ENCODE data around the gene NEK11. TPM values are rescaled to one million over a fixed set of nuclear protein-coding genes. Genes with fewer than 3 reads are reported as not detected.

NEK11 gene
- total RNA-seq, 4 donors from 2014 or later, result 2.3 to 25.2 (median 8.4) TPM

- Histone ChIP-seq H3K27me3 (no peaks in the 10 kb centered on the region), H3K4me1 (no peaks in the 10 kb centered on the region), H3K36me3 (no peaks in the 10 kb centered on the region), H3K4me3 (no peak overlapping the region), H3K27ac (no peak overlapping the region), H3K9me3 (no peaks in the 10 kb centered on the region)
- intact Hi-C loops (cut with DNase I; ENCODE audit: low total_unique reads), result no loop called here
- DNase-seq, result no peak
- TF ChIP-seq CTCF (IDR thresholded peaks at IDR 0.05) (no peak), POLR2A (IDR thresholded peaks at IDR 0.05) (no peak)
Measured at GRCh38 chr3:131233900-131234668, 207.4 kb downstream of the NEK11 start.

GRCh38 chr3:131236421-131236820 is 209.7 kb downstream of the NEK11 start:
- TF ChIP-seq CTCF (IDR thresholded peaks at IDR 0.05) (no peak), POLR2A (IDR thresholded peaks at IDR 0.05) (no peak)
- H3K9me3 ChIP-seq, result no peaks in the 10 kb centered on the region
- H3K4me1 ChIP-seq, result no peaks in the 10 kb centered on the region
- no peaks in the 10 kb centered on the region for H3K27me3 ChIP-seq
- no peak for DNase-seq
- no peaks in the 10 kb centered on the region for H3K36me3 ChIP-seq
- H3K27ac ChIP-seq, result no peak overlapping the region
- intact Hi-C loops (cut with DNase I; ENCODE audit: low total_unique reads), result no loop called here
- H3K4me3 ChIP-seq, result no peak overlapping the region

GRCh38 chr3:131238496-131238895 is 211.8 kb downstream of the NEK11 start:
- intact Hi-C loops (cut with DNase I; ENCODE audit: low total_unique reads), result no loop called here
- Histone ChIP-seq H3K4me1 (no peaks in the 10 kb centered on the region), H3K27ac (no peak overlapping the region), H3K36me3 (no peaks in the 10 kb centered on the region), H3K9me3 (no peaks in the 10 kb centered on the region), H3K4me3 (no peak overlapping the region), H3K27me3 (no peaks in the 10 kb centered on the region)
- no peak for TF ChIP-seq CTCF (IDR thresholded peaks at IDR 0.05)
- TF ChIP-seq POLR2A (IDR thresholded peaks at IDR 0.05), result no peak
- DNase-seq, result no peak

- H3K4me1 ChIP-seq, result no peaks in the 10 kb centered on the region
- no peak for DNase-seq
- no peak overlapping the region for H3K27ac ChIP-seq
- H3K36me3 ChIP-seq, result no peaks in the 10 kb centered on the region
- H3K4me3 ChIP-seq, result no peak overlapping the region
- no peaks in the 10 kb centered on the region for H3K27me3 ChIP-seq
- intact Hi-C loops (cut with DNase I; ENCODE audit: low total_unique reads), result no loop called here
- H3K9me3 ChIP-seq, result no peaks in the 10 kb centered on the region
- TF ChIP-seq POLR2A (IDR thresholded peaks at IDR 0.05) (no peak), CTCF (IDR thresholded peaks at IDR 0.05) (no peak)
Measured at GRCh38 chr3:131239267-131239666, 212.6 kb downstream of the NEK11 start.

GRCh38 chr3:131242201-131242600 is 215.5 kb downstream of the NEK11 start:
- Histone ChIP-seq H3K4me3 (no peak overlapping the region), H3K27ac (no peak overlapping the region), H3K36me3 (no peaks in the 10 kb centered on the region), H3K9me3 (no peaks in the 10 kb centered on the region), H3K27me3 (no peaks in the 10 kb centered on the region), H3K4me1 (no peaks in the 10 kb centered on the region)
- no peak for TF ChIP-seq POLR2A (IDR thresholded peaks at IDR 0.05)
- TF ChIP-seq CTCF (IDR thresholded peaks at IDR 0.05), result no peak
- intact Hi-C loops (cut with DNase I; ENCODE audit: low total_unique reads), result no loop called here
- no peak for DNase-seq

Measured in uterus (tissue), 4 donors.